Uterine smooth muscle cell (primary cell): ENCODE results near the gene SPRY4. TPM values are rescaled to one million over a fixed set of nuclear protein-coding genes. Genes with fewer than 3 reads are reported as not detected.

Experiments used
- total RNA-seq: library from RNA; depleted of rRNA; stranded (reverse); fragments of >200 nt; gene quantifications from 2 replicates; pipeline ENCODE4 v1.2.3, GENCODE V29; 2014

Gene SPRY4
- total RNA-seq, result 6.7 and 9.6 TPM in 2 replicates

DNA sequence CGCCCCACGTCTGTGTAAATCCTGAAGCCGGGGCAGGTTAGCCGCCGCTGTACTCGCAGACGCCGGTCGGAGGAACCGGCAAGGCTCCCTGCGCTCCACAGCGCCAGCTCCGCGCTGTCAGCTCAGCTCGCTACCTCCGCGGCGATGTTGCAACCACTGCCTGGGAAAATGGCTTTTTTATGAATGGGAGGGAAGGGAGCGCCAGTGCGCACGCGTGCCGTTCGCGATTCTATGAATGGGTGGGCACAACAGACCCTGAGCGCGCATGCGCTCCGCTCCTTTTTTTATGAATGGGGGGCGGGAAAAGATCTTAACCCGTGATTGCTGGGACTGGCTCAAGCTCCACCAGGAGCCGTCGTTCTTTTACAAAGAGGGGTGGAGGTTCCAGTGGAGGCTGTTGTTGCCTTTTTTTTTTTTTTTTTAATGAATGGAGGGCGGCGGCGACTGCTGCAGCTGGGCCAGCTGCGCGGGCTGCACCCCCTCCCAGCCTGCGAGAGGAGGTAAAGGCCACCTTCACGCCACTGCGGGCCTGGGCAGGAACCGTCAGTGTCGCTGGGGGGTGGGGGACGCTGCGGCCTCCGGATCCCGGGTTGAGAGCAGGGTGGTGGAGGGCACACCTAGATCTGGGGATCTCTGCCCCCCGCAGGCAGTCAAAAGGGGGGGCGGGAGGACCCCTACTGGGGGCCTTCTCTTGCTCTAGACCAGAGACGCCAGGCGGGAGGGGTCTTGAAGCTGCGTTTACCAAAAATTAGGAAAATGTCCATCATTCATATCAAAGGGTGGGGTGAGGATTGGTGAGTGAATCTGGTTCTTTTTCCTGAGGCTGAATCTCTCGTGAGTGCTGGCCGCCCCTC is at the start of gene SPRY4:
SPRY4 (minus strand) TSS at position 151 of the 854 bp plus-strand sequence. CDS start 9,913 bp downstream, outside the sequence.

Other genes with a start within 250 kb of the SPRY4 start
- 58.1 and 60.4 TPM in 2 replicates for gene NDFIP1, start 216.2 kb downstream of the SPRY4 start, total RNA-seq